ENCODE results near the gene RYR3. TPM values are rescaled to one million over a fixed set of nuclear protein-coding genes. Genes with fewer than 3 reads are reported as not detected.
A peak's percentile ranks its signal among the peaks of the same experiment; 100 is the strongest.

Gene RYR3
- total RNA-seq, result under 0.01 and 0.26 TPM in 2 replicates

- DNase-seq (ENCODE audit: low read depth) (peak; percentile 19), FAIRE-seq (no peak)
- Histone ChIP-seq H3K4me3 (ENCODE audit: low read depth, low read length) (no peak within 1 kb of the TSS), H3K36me3 (ENCODE audit: control insufficient read depth, insufficient read depth, low read length) (no peaks in the 10 kb centered on the region), H3K27me3 (ENCODE audit: control insufficient read depth, insufficient read depth, low read length) (peaks cover 24% of the 10 kb centered on the region)
- TF ChIP-seq CTCF (IDR thresholded peaks at IDR 0.05; ENCODE audit: insufficient read depth, low read length, severe bottlenecking), result no peak
Measured at GRCh38 chr15:33310481-33311311, at the start of gene RYR3. RYR3 (plus strand) TSS chr15:33310967; CDS start chr15:33311046, 79 bp downstream.

- no peaks in the 10 kb centered on the region for H3K27me3 ChIP-seq (ENCODE audit: control insufficient read depth, insufficient read depth, low read length)
- FAIRE-seq, result peak; percentile 58
- no peak for TF ChIP-seq CTCF (IDR thresholded peaks at IDR 0.05; ENCODE audit: insufficient read depth, low read length, severe bottlenecking)
- no peak overlapping the region for H3K4me3 ChIP-seq (ENCODE audit: low read depth, low read length)
- no peak for DNase-seq (ENCODE audit: low read depth)
- no peaks in the 10 kb centered on the region for H3K36me3 ChIP-seq (ENCODE audit: control insufficient read depth, insufficient read depth, low read length)
Measured at GRCh38 chr15:33262306-33262705, 48.5 kb upstream of the RYR3 start.

GRCh38 chr15:33277689-33278088 is 33.1 kb upstream of the RYR3 start:
- FAIRE-seq (no peak), DNase-seq (ENCODE audit: low read depth) (no peak)
- no peaks in the 10 kb centered on the region for H3K27me3 ChIP-seq (ENCODE audit: control insufficient read depth, insufficient read depth, low read length)
- no peak overlapping the region for H3K4me3 ChIP-seq (ENCODE audit: low read depth, low read length)
- H3K36me3 ChIP-seq (ENCODE audit: control insufficient read depth, insufficient read depth, low read length), result no peaks in the 10 kb centered on the region
- no peak for TF ChIP-seq CTCF (IDR thresholded peaks at IDR 0.05; ENCODE audit: insufficient read depth, low read length, severe bottlenecking)

GRCh38 chr15:33278816-33279612 is 31.8 kb upstream of the RYR3 start:
- no peaks in the 10 kb centered on the region for H3K36me3 ChIP-seq (ENCODE audit: control insufficient read depth, insufficient read depth, low read length)
- H3K27me3 ChIP-seq (ENCODE audit: control insufficient read depth, insufficient read depth, low read length), result no peaks in the 10 kb centered on the region
- peak; percentile 20 for TF ChIP-seq CTCF (IDR thresholded peaks at IDR 0.05; ENCODE audit: insufficient read depth, low read length, severe bottlenecking)
- no peak overlapping the region for H3K4me3 ChIP-seq (ENCODE audit: low read depth, low read length)
- FAIRE-seq (peak; percentile 68), DNase-seq (ENCODE audit: low read depth) (peak; percentile 97)

- no peak for TF ChIP-seq CTCF (IDR thresholded peaks at IDR 0.05; ENCODE audit: insufficient read depth, low read length, severe bottlenecking)
- Histone ChIP-seq H3K36me3 (ENCODE audit: control insufficient read depth, insufficient read depth, low read length) (no peaks in the 10 kb centered on the region), H3K27me3 (ENCODE audit: control insufficient read depth, insufficient read depth, low read length) (no peaks in the 10 kb centered on the region), H3K4me3 (ENCODE audit: low read depth, low read length) (no peak overlapping the region)
- DNase-seq (ENCODE audit: low read depth) (peak; percentile 93), FAIRE-seq (no peak)
Measured at GRCh38 chr15:33279613-33280205, 31.1 kb upstream of the RYR3 start.
